ENCODE measurements around the gene NMNAT2.

- TF ChIP-seq CTCF (IDR thresholded peaks at IDR 0.05) (no peak), POLR2AphosphoS5 (IDR thresholded peaks at IDR 0.05) (no peak)
Measured at GRCh38 chr1:183466781-183467180, 48.6 kb upstream of the NMNAT2 start.
